Subcutaneous adipose tissue (tissue), 4 donors: Measurements from ENCODE around the gene GNAI3. TPM values are rescaled to one million over a fixed set of nuclear protein-coding genes. Genes with fewer than 3 reads are reported as not detected.

ENCODE experiments used
- total RNA-seq, 4 donors: library from RNA; depleted of rRNA; stranded (reverse); fragments of >200 nt; gene quantifications; one replicate each; pipeline ENCODE4 v1.1.0, GENCODE V29; 2016
- TF ChIP-seq, protein P1 (sequence below): fragments of 450-650 bp; IDR thresholded peaks from one replicate; pipeline ENCODE4 v1.5.1; 2016; ENCODE audit warnings: low read depth, mild to moderate bottlenecking, control low read depth, antibody characterized with exemption, moderate library complexity

Gene GNAI3
- total RNA-seq, 4 donors from 2014 or later = 5.7 to 9.1 (median 7.9) TPM

GRCh38 chr1:109615879-109616278 lies 67.5 kb downstream of the GNAI3 start:
- TF ChIP-seq, protein P1, sequence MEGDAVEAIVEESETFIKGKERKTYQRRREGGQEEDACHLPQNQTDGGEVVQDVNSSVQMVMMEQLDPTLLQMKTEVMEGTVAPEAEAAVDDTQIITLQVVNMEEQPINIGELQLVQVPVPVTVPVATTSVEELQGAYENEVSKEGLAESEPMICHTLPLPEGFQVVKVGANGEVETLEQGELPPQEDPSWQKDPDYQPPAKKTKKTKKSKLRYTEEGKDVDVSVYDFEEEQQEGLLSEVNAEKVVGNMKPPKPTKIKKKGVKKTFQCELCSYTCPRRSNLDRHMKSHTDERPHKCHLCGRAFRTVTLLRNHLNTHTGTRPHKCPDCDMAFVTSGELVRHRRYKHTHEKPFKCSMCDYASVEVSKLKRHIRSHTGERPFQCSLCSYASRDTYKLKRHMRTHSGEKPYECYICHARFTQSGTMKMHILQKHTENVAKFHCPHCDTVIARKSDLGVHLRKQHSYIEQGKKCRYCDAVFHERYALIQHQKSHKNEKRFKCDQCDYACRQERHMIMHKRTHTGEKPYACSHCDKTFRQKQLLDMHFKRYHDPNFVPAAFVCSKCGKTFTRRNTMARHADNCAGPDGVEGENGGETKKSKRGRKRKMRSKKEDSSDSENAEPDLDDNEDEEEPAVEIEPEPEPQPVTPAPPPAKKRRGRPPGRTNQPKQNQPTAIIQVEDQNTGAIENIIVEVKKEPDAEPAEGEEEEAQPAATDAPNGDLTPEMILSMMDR = no peak

DNA sequence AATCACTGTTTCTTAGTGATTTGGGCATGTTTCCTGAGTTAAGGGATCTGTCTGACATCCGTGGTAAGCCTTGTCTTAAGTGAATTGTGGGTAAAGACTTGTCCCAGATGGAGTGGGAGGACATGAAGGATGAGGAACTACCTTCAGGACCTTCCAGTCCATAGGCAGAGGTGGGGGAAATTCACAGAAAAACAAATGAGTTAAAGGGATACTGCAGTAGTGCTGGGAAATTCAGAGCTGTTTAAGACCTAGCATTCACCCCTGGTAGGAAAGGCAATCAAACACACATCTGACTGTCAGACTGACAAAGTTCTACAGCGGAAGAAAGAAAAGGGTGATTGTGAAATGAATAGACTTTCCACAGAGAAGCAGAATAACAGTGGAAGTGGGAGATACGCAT lies 68.0 kb downstream of the GNAI3 start:
- TF ChIP-seq, protein P1 = no peak

DNA sequence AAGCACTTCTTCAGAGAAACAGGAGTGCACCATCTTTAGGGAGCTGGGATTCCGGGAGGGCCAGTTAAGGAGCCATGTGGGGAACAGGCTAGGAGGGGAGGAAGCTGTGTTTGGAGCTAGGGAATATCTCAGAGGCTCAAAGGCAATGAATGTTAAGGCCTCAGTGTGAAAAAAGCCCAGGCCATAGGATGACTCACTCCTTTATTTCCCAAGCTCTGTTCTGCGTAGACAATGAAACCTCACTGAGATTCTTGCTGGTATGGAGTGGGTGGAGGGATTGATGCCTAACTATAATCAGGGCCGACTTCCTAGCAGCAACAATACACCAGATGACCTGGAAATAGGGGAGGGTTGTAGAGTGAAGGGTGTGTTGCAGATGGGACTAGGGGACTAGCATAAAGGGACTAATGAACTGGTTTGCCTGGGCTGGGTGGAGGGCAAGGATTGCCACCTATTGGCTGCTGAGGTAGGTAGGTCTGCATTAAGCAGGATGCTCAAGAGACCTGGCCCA lies 68.9 kb downstream of the GNAI3 start:
- TF ChIP-seq, protein P1 = no peak

GRCh38 chr1:109618661-109619575 lies 70.5 kb downstream of the GNAI3 start:
- TF ChIP-seq, protein P1 = no peak

DNA sequence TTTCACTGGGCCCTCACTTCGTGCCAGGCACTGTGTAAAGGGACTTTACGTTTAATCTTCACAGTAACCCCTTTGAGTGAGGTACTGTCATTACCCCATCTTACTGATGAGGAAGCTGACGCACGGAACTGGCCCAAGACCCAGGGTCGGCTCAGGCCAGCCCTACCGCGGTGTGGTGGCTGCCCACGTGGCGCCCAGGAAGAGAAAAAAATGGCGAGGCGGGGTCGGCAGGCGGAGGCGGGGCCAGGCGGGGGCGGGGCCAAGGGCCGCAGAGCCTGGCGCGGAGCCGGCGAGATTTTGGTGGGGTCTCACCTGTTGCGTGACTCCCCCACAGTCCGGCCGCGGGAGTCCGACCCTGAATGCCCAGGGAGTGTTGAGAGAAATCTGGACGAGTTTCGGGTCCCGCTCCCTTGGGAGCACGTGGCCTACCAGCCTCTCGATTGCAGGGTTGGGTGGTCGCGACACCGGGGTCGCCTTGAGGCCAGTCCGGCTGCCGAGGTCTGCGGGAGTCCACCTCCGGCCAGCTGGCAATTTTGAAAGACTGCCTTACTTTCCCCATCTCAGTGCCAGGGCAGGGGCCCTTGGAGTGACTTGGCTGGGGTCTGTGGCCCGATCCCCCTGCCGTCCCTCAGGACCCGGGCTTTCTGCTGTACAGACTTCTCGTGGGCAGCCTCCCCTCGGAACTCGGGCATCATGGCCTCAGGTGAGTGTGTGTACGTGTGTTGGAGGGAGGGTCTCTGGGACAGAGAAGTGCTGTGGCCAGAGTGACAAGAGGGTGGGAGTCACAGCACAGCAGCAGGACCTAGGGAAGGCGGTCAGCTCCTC lies 71.4 kb downstream of the GNAI3 start, which contains the start of the genes AMPD2 and GNAT2:
AMPD2 (plus strand) TSS at position 262 of the 825 bp plus-strand sequence. CDS start 1,339 bp downstream, outside the sequence.
GNAT2 (minus strand) TSS at position 41 of the 825 bp plus-strand sequence. CDS start 6,746 bp downstream, outside the sequence.
- TF ChIP-seq, protein P1 = no peak

DNA sequence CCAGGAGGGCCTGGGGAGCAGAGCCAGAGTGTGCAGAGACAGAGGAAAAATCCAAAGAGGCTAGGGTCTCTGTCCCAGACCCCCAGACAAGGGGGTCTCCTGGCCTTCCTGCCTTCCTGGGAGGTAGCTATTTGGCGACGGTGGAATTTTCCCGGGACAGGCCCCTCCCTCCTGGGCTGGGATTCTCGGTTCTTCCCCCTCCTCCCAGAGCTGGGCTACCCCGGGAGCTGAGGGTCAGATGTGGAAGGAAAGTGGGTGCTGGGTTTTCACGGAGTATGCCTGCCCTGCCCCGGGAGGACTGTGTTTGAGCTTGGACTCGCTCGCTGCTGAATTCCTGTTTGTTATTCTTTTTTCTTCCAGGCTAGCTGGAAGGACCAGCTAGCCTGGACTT lies 72.0 kb downstream of the GNAI3 start:
- TF ChIP-seq, protein P1 = no peak

- TF ChIP-seq, protein P1 = no peak
Observed at GRCh38 chr1:109620841-109621286, 72.4 kb downstream of the GNAI3 start.
